Measurements from ENCODE around the gene ANKS3. TPM values are rescaled to one million over a fixed set of nuclear protein-coding genes. Genes with fewer than 3 reads are reported as not detected.

Gene ANKS3
- total RNA-seq, 1 donor from 2014 or later: 13.7 TPM

- no peak for DNase-seq (ENCODE audit: low read depth)
- TF ChIP-seq CTCF (conservative IDR thresholded peaks at IDR 0.05; ENCODE audit: low read depth, low read length): no peak
These were observed 24.6 kb downstream of the ANKS3 start for GRCh38 chr16:4709481-4709880.

DNA sequence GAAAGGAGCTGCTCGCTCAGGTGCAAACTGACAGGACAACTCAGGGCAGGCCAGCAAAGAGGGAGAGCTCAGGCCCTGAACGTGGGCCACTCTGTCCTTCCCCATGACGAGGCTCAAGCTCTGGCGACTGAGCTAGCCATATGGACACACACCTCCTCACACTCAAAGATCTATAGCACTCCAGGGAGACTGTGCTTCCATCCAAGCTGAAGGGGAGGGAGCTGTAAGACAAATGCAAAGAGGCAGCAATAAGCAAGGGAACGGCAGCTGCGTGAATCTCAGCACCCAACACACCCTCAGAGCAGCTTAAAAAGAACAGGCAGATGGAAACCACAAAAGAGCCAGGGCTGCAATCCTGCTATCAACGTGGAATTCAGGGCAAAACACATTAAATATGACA lies 27.2 kb downstream of the ANKS3 start:
- DNase-seq (ENCODE audit: low read depth): no peak
- H3K4me3 ChIP-seq (ENCODE audit: low read depth, low read length): no peak overlapping the region
- TF ChIP-seq CTCF (conservative IDR thresholded peaks at IDR 0.05; ENCODE audit: low read depth, low read length): no peak

More at GRCh38 chr16:4709481-4709880, 24.6 kb downstream of the ANKS3 start:
- no peak overlapping the region for H3K4me3 ChIP-seq (ENCODE audit: low read depth, low read length)

DNA sequence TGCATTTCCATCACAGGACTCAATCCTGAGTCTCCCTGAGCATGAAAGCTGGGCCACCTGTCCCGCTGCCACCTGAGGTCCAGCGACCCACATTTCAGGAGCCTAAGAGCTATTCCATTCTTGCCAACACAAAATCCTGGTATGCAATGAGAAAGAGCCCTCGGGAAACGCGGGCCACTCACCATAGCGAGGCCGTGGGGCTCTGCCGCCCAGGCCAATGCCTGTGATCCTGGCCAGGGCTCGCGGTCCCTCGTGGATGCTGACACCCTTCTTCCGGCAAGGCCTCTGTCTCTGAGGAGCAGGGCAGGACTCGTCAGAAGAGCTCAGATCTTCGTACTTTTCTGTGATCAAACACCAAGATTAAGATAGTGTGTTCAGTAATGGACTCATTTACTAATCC lies 29.2 kb downstream of the ANKS3 start:
- no peak for DNase-seq (ENCODE audit: low read depth)
- no peak overlapping the region for H3K4me3 ChIP-seq (ENCODE audit: low read depth, low read length)
- TF ChIP-seq CTCF (conservative IDR thresholded peaks at IDR 0.05; ENCODE audit: low read depth, low read length): no peak

GRCh38 chr16:4704491-4704890 lies 29.6 kb downstream of the ANKS3 start:
- TF ChIP-seq CTCF (conservative IDR thresholded peaks at IDR 0.05; ENCODE audit: low read depth, low read length): no peak
- no peak for DNase-seq (ENCODE audit: low read depth)

DNA sequence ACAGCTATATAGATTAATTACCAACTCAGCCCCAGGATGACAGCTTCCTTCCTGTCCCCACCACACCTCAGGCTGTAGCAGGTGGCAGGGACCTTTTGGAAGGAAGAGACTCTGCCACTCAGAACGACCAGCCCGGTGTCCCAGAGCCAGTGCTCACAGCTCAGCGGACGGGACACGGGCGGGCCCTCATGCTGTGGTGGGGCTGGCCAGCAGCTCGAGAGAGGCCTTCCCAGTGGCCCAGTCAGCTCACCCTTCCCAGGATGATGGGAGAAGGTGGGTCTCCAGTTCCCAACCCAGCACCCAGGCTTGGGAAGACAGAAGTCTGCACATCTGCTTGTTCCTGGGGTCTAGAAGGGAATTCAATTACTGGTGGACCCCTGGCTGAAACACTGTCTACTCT lies 30.2 kb downstream of the ANKS3 start:
- no peak for TF ChIP-seq CTCF (conservative IDR thresholded peaks at IDR 0.05; ENCODE audit: low read depth, low read length)
- no peak for DNase-seq (ENCODE audit: low read depth)
- H3K4me3 ChIP-seq (ENCODE audit: low read depth, low read length): no peak overlapping the region

More at GRCh38 chr16:4704491-4704890, 29.6 kb downstream of the ANKS3 start:
- H3K4me3 ChIP-seq (ENCODE audit: low read depth, low read length): no peak overlapping the region

DNA sequence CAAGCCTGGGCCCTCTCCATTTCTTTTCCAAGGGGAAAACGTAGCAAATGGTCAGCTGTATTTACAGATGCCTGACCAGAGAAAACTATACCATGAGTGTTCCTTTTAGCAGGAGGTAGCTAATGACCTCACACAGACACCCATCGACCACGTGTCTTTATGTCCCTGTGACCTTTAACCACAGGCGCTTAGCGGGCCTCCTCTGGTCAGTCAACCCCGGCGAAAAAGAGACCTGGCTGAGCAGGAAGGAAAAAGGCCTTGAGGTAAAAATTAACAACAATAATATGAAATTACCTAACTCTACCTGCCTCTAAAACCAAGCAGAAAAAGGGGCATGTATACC lies 31.6 kb downstream of the ANKS3 start:
- TF ChIP-seq CTCF (conservative IDR thresholded peaks at IDR 0.05; ENCODE audit: low read depth, low read length): no peak
- H3K4me3 ChIP-seq (ENCODE audit: low read depth, low read length): no peak overlapping the region
- no peak for DNase-seq (ENCODE audit: low read depth)

GRCh38 chr16:4701791-4702465 lies 32.1 kb downstream of the ANKS3 start:
- DNase-seq (ENCODE audit: low read depth): no peak
- TF ChIP-seq CTCF (conservative IDR thresholded peaks at IDR 0.05; ENCODE audit: low read depth, low read length): no peak
- H3K4me3 ChIP-seq (ENCODE audit: low read depth, low read length): no peak overlapping the region
